ENCODE data around the gene YIPF3. TPM values are rescaled to one million over a fixed set of nuclear protein-coding genes. Genes with fewer than 3 reads are reported as not detected.
A peak's percentile ranks its signal among the peaks of the same experiment; 100 is the strongest.

Gene YIPF3
- total RNA-seq, 1 experiment from 2014 or later, result 81.3 TPM

DNA sequence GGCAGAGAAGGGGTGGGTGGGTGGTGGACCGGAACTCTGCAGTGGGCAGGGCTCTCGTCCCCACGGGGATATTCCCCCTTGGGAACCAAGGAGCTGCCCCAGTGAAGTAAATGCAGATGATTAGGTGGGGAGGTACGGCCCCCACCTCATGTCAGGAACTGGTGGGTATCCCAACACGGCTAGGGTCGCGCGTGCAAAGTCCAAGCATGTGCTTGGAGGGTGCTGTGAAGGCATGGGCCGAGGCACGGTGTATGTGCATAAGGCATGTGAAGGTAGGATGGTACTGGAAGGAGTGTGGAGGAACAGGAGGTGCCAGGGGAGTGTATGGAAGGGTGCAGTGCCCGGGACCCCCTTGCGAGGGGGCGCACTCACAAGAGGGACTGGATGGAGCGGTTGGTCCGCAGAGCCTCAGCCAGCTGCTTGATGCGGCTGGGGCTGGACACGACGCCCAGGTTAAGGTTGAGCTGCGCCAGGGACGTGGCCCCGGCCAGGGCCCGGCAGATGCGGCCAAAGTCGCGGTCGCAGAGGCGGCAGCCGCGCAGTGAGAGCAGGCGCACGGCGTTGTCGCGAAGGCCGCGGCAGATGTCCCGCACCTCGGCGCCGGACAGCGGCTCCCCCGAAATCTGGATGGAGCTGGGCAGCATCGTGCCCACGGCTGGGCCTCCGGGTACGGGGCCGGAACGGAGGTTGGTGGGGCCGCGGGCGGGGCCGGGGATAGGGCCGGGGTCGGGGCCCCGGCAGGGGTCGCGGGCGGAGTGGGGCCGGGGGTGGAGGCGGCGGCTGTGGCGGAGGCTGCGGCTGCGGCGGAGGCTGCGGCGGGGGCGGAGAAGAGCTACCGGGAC is 7.4 kb downstream of the YIPF3 start:
- no peaks in the 10 kb centered on the region for H3K9me3 Mint-ChIP-seq
- peaks cover 31% of the 10 kb centered on the region for H3K36me3 Mint-ChIP-seq
- peaks cover 28% of the 10 kb centered on the region for H3K27me3 Mint-ChIP-seq (ENCODE audit: low read depth)
- peaks cover 25% of the 10 kb centered on the region for H3K4me1 Mint-ChIP-seq
- no peak overlapping the region for H3K27ac Mint-ChIP-seq
- peak; percentile 40 for DNase-seq (ENCODE audit: low spot score)
- ChIA-PET CTCF (interaction anchor here (0.5 to 3.1 kb wide), 16 partner anchors 8 to 362 kb away, joined by 3 to 31 read pairs (median 4); partner anchors contain the start of genes DNPH1, TJAP1 and ZNF318), POLR2A (interaction anchor here (1.1 to 1.4 kb wide), 3 partner anchors 17 to 581 kb away, joined by 3 to 4 read pairs (median 3); partner anchors contain the start of genes CNPY3 and CUL9)
- peak overlapping the region; percentile 88 for H3K4me3 Mint-ChIP-seq
- peak; percentile 3 for ATAC-seq
- TF ChIP-seq KAT7 (CRISPR knock-in tag; IDR thresholded peaks at IDR 0.05; ENCODE audit: borderline replicate concordance), result 0 out of 2 replicates have a peak, but pooled peaks have one; percentile 52
- no peak for TF ChIP-seq TP53 (CRISPR knock-in tag; IDR thresholded peaks at IDR 0.05)
- no peak for TF ChIP-seq ZNF138 (CRISPR knock-in tag; conservative IDR thresholded peaks at IDR 0.05)
- TF ChIP-seq, protein P1, sequence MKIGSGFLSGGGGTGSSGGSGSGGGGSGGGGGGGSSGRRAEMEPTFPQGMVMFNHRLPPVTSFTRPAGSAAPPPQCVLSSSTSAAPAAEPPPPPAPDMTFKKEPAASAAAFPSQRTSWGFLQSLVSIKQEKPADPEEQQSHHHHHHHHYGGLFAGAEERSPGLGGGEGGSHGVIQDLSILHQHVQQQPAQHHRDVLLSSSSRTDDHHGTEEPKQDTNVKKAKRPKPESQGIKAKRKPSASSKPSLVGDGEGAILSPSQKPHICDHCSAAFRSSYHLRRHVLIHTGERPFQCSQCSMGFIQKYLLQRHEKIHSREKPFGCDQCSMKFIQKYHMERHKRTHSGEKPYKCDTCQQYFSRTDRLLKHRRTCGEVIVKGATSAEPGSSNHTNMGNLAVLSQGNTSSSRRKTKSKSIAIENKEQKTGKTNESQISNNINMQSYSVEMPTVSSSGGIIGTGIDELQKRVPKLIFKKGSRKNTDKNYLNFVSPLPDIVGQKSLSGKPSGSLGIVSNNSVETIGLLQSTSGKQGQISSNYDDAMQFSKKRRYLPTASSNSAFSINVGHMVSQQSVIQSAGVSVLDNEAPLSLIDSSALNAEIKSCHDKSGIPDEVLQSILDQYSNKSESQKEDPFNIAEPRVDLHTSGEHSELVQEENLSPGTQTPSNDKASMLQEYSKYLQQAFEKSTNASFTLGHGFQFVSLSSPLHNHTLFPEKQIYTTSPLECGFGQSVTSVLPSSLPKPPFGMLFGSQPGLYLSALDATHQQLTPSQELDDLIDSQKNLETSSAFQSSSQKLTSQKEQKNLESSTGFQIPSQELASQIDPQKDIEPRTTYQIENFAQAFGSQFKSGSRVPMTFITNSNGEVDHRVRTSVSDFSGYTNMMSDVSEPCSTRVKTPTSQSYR (CRISPR knock-in tag; IDR thresholded peaks at IDR 0.05), result no peak
- TF ChIP-seq, protein P2, sequence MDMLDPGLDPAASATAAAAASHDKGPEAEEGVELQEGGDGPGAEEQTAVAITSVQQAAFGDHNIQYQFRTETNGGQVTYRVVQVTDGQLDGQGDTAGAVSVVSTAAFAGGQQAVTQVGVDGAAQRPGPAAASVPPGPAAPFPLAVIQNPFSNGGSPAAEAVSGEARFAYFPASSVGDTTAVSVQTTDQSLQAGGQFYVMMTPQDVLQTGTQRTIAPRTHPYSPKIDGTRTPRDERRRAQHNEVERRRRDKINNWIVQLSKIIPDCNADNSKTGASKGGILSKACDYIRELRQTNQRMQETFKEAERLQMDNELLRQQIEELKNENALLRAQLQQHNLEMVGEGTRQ (CRISPR knock-in tag; IDR thresholded peaks at IDR 0.05), result no peak
- no peak for TF ChIP-seq SP1 (CRISPR knock-in tag; conservative IDR thresholded peaks at IDR 0.05)
- TF ChIP-seq, protein P3, sequence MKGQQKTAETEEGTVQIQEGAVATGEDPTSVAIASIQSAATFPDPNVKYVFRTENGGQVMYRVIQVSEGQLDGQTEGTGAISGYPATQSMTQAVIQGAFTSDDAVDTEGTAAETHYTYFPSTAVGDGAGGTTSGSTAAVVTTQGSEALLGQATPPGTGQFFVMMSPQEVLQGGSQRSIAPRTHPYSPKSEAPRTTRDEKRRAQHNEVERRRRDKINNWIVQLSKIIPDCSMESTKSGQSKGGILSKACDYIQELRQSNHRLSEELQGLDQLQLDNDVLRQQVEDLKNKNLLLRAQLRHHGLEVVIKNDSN (CRISPR knock-in tag; IDR thresholded peaks at IDR 0.05), result 0 out of 2 replicates have a peak, but pooled peaks have one; percentile 20
- TF ChIP-seq ESRRA (CRISPR knock-in tag; IDR thresholded peaks at IDR 0.05; ENCODE audit: borderline replicate concordance), result no peak
- TF ChIP-seq ZBTB21 (CRISPR knock-in tag; IDR thresholded peaks at IDR 0.05; ENCODE audit: borderline replicate concordance), result no peak
- no peak for TF ChIP-seq NFYB (CRISPR knock-in tag; conservative IDR thresholded peaks at IDR 0.05; ENCODE audit: low read depth)
- TF ChIP-seq, protein P4, sequence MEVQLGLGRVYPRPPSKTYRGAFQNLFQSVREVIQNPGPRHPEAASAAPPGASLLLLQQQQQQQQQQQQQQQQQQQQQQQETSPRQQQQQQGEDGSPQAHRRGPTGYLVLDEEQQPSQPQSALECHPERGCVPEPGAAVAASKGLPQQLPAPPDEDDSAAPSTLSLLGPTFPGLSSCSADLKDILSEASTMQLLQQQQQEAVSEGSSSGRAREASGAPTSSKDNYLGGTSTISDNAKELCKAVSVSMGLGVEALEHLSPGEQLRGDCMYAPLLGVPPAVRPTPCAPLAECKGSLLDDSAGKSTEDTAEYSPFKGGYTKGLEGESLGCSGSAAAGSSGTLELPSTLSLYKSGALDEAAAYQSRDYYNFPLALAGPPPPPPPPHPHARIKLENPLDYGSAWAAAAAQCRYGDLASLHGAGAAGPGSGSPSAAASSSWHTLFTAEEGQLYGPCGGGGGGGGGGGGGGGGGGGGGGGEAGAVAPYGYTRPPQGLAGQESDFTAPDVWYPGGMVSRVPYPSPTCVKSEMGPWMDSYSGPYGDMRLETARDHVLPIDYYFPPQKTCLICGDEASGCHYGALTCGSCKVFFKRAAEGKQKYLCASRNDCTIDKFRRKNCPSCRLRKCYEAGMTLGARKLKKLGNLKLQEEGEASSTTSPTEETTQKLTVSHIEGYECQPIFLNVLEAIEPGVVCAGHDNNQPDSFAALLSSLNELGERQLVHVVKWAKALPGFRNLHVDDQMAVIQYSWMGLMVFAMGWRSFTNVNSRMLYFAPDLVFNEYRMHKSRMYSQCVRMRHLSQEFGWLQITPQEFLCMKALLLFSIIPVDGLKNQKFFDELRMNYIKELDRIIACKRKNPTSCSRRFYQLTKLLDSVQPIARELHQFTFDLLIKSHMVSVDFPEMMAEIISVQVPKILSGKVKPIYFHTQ (CRISPR knock-in tag; IDR thresholded peaks at IDR 0.05), result no peak
- TF ChIP-seq, protein P5, sequence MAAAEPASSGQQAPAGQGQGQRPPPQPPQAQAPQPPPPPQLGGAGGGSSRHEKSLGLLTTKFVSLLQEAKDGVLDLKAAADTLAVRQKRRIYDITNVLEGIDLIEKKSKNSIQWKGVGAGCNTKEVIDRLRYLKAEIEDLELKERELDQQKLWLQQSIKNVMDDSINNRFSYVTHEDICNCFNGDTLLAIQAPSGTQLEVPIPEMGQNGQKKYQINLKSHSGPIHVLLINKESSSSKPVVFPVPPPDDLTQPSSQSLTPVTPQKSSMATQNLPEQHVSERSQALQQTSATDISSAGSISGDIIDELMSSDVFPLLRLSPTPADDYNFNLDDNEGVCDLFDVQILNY (CRISPR knock-in tag; IDR thresholded peaks at IDR 0.05), result no peak
- TF ChIP-seq RORB (CRISPR knock-in tag; IDR thresholded peaks at IDR 0.05), result no peak
- TF ChIP-seq, protein P6, sequence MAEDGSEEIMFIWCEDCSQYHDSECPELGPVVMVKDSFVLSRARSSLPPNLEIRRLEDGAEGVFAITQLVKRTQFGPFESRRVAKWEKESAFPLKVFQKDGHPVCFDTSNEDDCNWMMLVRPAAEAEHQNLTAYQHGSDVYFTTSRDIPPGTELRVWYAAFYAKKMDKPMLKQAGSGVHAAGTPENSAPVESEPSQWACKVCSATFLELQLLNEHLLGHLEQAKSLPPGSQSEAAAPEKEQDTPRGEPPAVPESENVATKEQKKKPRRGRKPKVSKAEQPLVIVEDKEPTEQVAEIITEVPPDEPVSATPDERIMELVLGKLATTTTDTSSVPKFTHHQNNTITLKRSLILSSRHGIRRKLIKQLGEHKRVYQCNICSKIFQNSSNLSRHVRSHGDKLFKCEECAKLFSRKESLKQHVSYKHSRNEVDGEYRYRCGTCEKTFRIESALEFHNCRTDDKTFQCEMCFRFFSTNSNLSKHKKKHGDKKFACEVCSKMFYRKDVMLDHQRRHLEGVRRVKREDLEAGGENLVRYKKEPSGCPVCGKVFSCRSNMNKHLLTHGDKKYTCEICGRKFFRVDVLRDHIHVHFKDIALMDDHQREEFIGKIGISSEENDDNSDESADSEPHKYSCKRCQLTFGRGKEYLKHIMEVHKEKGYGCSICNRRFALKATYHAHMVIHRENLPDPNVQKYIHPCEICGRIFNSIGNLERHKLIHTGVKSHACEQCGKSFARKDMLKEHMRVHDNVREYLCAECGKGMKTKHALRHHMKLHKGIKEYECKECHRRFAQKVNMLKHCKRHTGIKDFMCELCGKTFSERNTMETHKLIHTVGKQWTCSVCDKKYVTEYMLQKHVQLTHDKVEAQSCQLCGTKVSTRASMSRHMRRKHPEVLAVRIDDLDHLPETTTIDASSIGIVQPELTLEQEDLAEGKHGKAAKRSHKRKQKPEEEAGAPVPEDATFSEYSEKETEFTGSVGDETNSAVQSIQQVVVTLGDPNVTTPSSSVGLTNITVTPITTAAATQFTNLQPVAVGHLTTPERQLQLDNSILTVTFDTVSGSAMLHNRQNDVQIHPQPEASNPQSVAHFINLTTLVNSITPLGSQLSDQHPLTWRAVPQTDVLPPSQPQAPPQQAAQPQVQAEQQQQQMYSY (CRISPR knock-in tag; IDR thresholded peaks at IDR 0.05), result no peak
- 0 out of 2 replicates have a peak, but pooled peaks have one; percentile 27 for TF ChIP-seq ZNF219 (CRISPR knock-in tag; IDR thresholded peaks at IDR 0.05; ENCODE audit: borderline replicate concordance)
- no peak for TF ChIP-seq CREB1 (CRISPR knock-in tag; IDR thresholded peaks at IDR 0.05)
- TF ChIP-seq, protein P7, sequence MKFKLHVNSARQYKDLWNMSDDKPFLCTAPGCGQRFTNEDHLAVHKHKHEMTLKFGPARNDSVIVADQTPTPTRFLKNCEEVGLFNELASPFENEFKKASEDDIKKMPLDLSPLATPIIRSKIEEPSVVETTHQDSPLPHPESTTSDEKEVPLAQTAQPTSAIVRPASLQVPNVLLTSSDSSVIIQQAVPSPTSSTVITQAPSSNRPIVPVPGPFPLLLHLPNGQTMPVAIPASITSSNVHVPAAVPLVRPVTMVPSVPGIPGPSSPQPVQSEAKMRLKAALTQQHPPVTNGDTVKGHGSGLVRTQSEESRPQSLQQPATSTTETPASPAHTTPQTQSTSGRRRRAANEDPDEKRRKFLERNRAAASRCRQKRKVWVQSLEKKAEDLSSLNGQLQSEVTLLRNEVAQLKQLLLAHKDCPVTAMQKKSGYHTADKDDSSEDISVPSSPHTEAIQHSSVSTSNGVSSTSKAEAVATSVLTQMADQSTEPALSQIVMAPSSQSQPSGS (CRISPR knock-in tag; IDR thresholded peaks at IDR 0.05; ENCODE audit: borderline replicate concordance, low read depth), result no peak
- TF ChIP-seq, protein P8, sequence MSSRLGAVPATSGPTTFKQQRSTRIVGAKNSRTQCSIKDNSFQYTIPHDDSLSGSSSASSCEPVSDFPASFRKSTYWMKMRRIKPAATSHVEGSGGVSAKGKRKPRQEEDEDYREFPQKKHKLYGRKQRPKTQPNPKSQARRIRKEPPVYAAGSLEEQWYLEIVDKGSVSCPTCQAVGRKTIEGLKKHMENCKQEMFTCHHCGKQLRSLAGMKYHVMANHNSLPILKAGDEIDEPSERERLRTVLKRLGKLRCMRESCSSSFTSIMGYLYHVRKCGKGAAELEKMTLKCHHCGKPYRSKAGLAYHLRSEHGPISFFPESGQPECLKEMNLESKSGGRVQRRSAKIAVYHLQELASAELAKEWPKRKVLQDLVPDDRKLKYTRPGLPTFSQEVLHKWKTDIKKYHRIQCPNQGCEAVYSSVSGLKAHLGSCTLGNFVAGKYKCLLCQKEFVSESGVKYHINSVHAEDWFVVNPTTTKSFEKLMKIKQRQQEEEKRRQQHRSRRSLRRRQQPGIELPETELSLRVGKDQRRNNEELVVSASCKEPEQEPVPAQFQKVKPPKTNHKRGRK (CRISPR knock-in tag; IDR thresholded peaks at IDR 0.05; ENCODE audit: borderline replicate concordance), result no peak
- no peak for TF ChIP-seq TEAD4 (CRISPR knock-in tag; IDR thresholded peaks at IDR 0.05)
- TF ChIP-seq FOXP1 (CRISPR knock-in tag; IDR thresholded peaks at IDR 0.05; ENCODE audit: borderline replicate concordance), result no peak

Data from WTC11 (cell line).